Measurements from ENCODE around the gene SNX33. TPM values are rescaled to one million over a fixed set of nuclear protein-coding genes. Genes with fewer than 3 reads are reported as not detected.
"Not testable (repeated sequence)": the region's sequence is repeated elsewhere in the genome, so short reads cannot be mapped to it uniquely, and the experiment has no call there.

Gene SNX33
- total and polyA plus RNA-seq, 12 donors: 10.1 to 41.4 (median 19.3) TPM

GRCh38 chr15:75688278-75688557 is 40.5 kb downstream of the SNX33 start:
- Histone ChIP-seq H3K27me3 (no peaks in the 10 kb centered on the region), H3K4me3 (no peak overlapping the region), H3K4me1 (replicated peaks in 1 of 2) (no peaks in the 10 kb centered on the region), H3K36me3 (replicated peaks in 1 of 2) (no peaks in the 10 kb centered on the region), H3K27ac (no peak overlapping the region), H3K9me3 (replicated peaks in 1 of 3) (no peaks in the 10 kb centered on the region)
- no peak for TF ChIP-seq POLR2A (IDR thresholded peaks at IDR 0.05)
- no peak for TF ChIP-seq CTCF (IDR thresholded peaks at IDR 0.05)
- intact Hi-C loops (cut with DNase I): loop anchor here in 1 of 2 donors (10.0 kb wide), 1 partner anchor 117 kb away; no protein-coding TSS in a partner anchor
- no peak for DNase-seq
- WGBS, 4 donors: 76 to 93% (median 88%) methylated on average over 5 to 7 of the region's 7 CpGs

GRCh38 chr15:75688831-75689230 is 41.1 kb downstream of the SNX33 start:
- H3K36me3 ChIP-seq (replicated peaks in 1 of 2): no peaks in the 10 kb centered on the region

GRCh38 chr15:75689429-75689828 is 41.7 kb downstream of the SNX33 start:
- 88 to 95% (median 91%) methylated on average over 14 to 20 of the region's 20 CpGs; no CpG with 5 or more reads in 1 of the 4 donors for WGBS, 4 donors
- intact Hi-C loops (cut with DNase I): loop anchor here in 1 of 2 donors (10.0 kb wide), 1 partner anchor 115 kb away; no protein-coding TSS in a partner anchor
- DNase-seq; H3K4me3 ChIP-seq; H3K27ac ChIP-seq; H3K36me3 ChIP-seq (replicated peaks in 1 of 2); H3K9me3 ChIP-seq (replicated peaks in 1 of 3); H3K27me3 ChIP-seq: not testable (repeated sequence)
- H3K4me1 ChIP-seq (replicated peaks in 1 of 2): peaks cover 7 to 12% of the 10 kb centered on the region in 2 donors

More at GRCh38 chr15:75688831-75689230, 41.1 kb downstream of the SNX33 start:
- Histone ChIP-seq H3K9me3 (replicated peaks in 1 of 3) (no peaks in the 10 kb centered on the region), H3K27ac (no peak overlapping the region), H3K4me3 (no peak overlapping the region), H3K27me3 (no peaks in the 10 kb centered on the region), H3K4me1 (replicated peaks in 1 of 2) (peaks cover 1 to 6% of the 10 kb centered on the region in 2 donors)
- 90 to 95% (median 93%) methylated on average over 4 to 26 of the region's 26 CpGs for WGBS, 4 donors
- no peak for TF ChIP-seq POLR2A (IDR thresholded peaks at IDR 0.05)
- TF ChIP-seq CTCF (IDR thresholded peaks at IDR 0.05): no peak
- DNase-seq: no peak
- intact Hi-C loops (cut with DNase I): loop anchor here in 1 of 2 donors (10.0 kb wide), 1 partner anchor 116 kb away; no protein-coding TSS in a partner anchor

GRCh38 chr15:75692311-75692710 is 44.6 kb downstream of the SNX33 start:
- not testable (repeated sequence) for H3K36me3 ChIP-seq (replicated peaks in 1 of 2); H3K9me3 ChIP-seq (replicated peaks in 1 of 3); H3K4me3 ChIP-seq; DNase-seq; H3K27ac ChIP-seq; H3K27me3 ChIP-seq
- H3K4me1 ChIP-seq (replicated peaks in 1 of 2): peaks cover 13 to 19% of the 10 kb centered on the region in 2 donors
- intact Hi-C loops (cut with DNase I): loop anchor here in 1 of 2 donors (10.0 kb wide), 1 partner anchor 102 kb away; no protein-coding TSS in a partner anchor
- WGBS, 4 donors: 56 to 82% (median 65%) methylated on average over 4 of the region's 4 CpGs

GRCh38 chr15:75693028-75693427 is 45.3 kb downstream of the SNX33 start:
- not testable (repeated sequence) for DNase-seq; H3K36me3 ChIP-seq (replicated peaks in 1 of 2); H3K27me3 ChIP-seq; H3K4me3 ChIP-seq; H3K9me3 ChIP-seq (replicated peaks in 1 of 3); H3K27ac ChIP-seq
- intact Hi-C loops (cut with DNase I): loop anchor here in 1 of 2 donors (10.0 kb wide), 1 partner anchor 102 kb away; no protein-coding TSS in a partner anchor
- H3K4me1 ChIP-seq (replicated peaks in 1 of 2): peaks cover 13 to 19% of the 10 kb centered on the region in 2 donors
- 80 to 91% (median 83%) methylated on average over 6 to 11 of the region's 15 CpGs for WGBS, 4 donors

Measured in adrenal gland (tissue), 12 donors.